GM04504 (cell line): ENCODE data around the gene PLA2G15.

Experiments
- DNase-seq: peaks from one replicate; pipeline ENCODE4 v3.0.0-alpha.2; 2012; ENCODE audit warnings: low read depth

Gene PLA2G15

GRCh38 chr16:68253721-68254120, 8.5 kb downstream of the PLA2G15 start:
- no peak for DNase-seq

GRCh38 chr16:68255712-68256111, 10.5 kb downstream of the PLA2G15 start:
- DNase-seq, result no peak

GRCh38 chr16:68257251-68257905, 12.2 kb downstream of the PLA2G15 start:
- no peak for DNase-seq

- no peak for DNase-seq
These were observed 13.0 kb downstream of the PLA2G15 start for GRCh38 chr16:68257906-68258800.

GRCh38 chr16:68259007-68259825, 14.0 kb downstream of the PLA2G15 start:
- no peak for DNase-seq

- DNase-seq, result no peak
These were observed 18.5 kb downstream of the PLA2G15 start for GRCh38 chr16:68263559-68264127.

GRCh38 chr16:68264128-68265077, 19.2 kb downstream of the PLA2G15 start, which contains the start of gene SLC7A6:
Gene SLC7A6 (plus strand): TSS chr16:68264526. CDS start chr16:68274727, 10,201 bp downstream.
- DNase-seq, result no peak

GRCh38 chr16:68265078-68265920, 20.1 kb downstream of the PLA2G15 start:
- peak; percentile 64 for DNase-seq

- DNase-seq, result no peak
These were observed 22.6 kb downstream of the PLA2G15 start for GRCh38 chr16:68267612-68268405.

GRCh38 chr16:68269793-68270192, 24.6 kb downstream of the PLA2G15 start:
- DNase-seq, result no peak

GRCh38 chr16:68270353-68270752, 25.2 kb downstream of the PLA2G15 start:
- no peak for DNase-seq

- no peak for DNase-seq
These were observed 27.5 kb downstream of the PLA2G15 start for GRCh38 chr16:68272507-68273209.

GRCh38 chr16:68273459-68273858, 28.3 kb downstream of the PLA2G15 start:
- no peak for DNase-seq

- DNase-seq, result no peak
These were observed 28.7 kb downstream of the PLA2G15 start for GRCh38 chr16:68273896-68274295.

GRCh38 chr16:68274441-68274840, 29.3 kb downstream of the PLA2G15 start:
- no peak for DNase-seq

GRCh38 chr16:68275611-68276191, 30.5 kb downstream of the PLA2G15 start:
- DNase-seq, result no peak

- DNase-seq, result no peak
These were observed 31.1 kb downstream of the PLA2G15 start for GRCh38 chr16:68276223-68276622.
